Peyer's patch (tissue), 4 donors: ENCODE measurements around the gene GLTPD2. TPM values are rescaled to one million over a fixed set of nuclear protein-coding genes. Genes with fewer than 3 reads are reported as not detected.

Experiments
- DNase-seq, 3 donors: peaks; one replicate each; pipeline ENCODE4 v3.0.0-alpha.2; 2017 to 2019
- H3K27ac ChIP-seq, 4 donors: fragments of 200-600 bp; sonication (generic); one replicate each; pipeline ENCODE4 v1.5.1; 2016 to 2019
- H3K27me3 ChIP-seq, 2 donors: fragments of 200-600 bp; sonication (generic); one replicate each; pipeline ENCODE4 v1.5.1; 2019
- H3K36me3 ChIP-seq, 3 donors: fragments of 200-600 bp; sonication (generic); one replicate each; pipeline ENCODE4 v1.5.1; 2016 to 2019
- H3K4me1 ChIP-seq, 4 donors: fragments of 200-600 bp; sonication (generic); one replicate each; pipeline ENCODE4 v1.5.1; 2016 to 2019
- H3K4me3 ChIP-seq, 4 donors: fragments of 200-600 bp; sonication (generic); 1 replicate in 3 of 4; 2 replicates in 1 of 4; pipeline ENCODE4 v1.5.1; 2016 to 2019; ENCODE audit warnings: mild to moderate bottlenecking in 1 of 4
- H3K9me3 ChIP-seq, 4 donors: fragments of 200-600 bp; sonication (generic); one replicate each; pipeline ENCODE4 v1.5.1; 2016 to 2019; ENCODE audit warnings: mild to moderate bottlenecking in 1 of 4
- CTCF ChIP-seq, 6 experiments: fragments of 450-650 bp in 4 of 6; fragments of 200-600 bp in 2 of 6; sonication (generic) in 1 of 6; IDR thresholded peaks; one replicate each; pipeline ENCODE4 v1.5.1; 2017 to 2019; ENCODE audit warnings: antibody characterized with exemption in 6 of 6, mild to moderate bottlenecking in 3 of 6, moderate library complexity in 1 of 6
- POLR2A ChIP-seq, 2 donors: fragments of 450-650 bp; IDR thresholded peaks; one replicate each; pipeline ENCODE4 v1.5.1; 2017; ENCODE audit warnings: antibody characterized with exemption in 2 of 2, mild to moderate bottlenecking in 2 of 2, moderate library complexity in 2 of 2
- total RNA-seq, 4 donors: library from RNA; depleted of rRNA; stranded (reverse); fragments of >200 nt; gene quantifications; one replicate each; pipeline ENCODE4 v1.1.0, GENCODE V29; 2016

The GLTPD2 gene
- total RNA-seq, 4 donors from 2014 or later = 5.4 to 28.2 (median 23.6) TPM; not detected in 1

GRCh38 chr17:4748686-4749085, 40.1 kb upstream of the GLTPD2 start:
- no peak overlapping the region for H3K27ac ChIP-seq
- DNase-seq = no peak
- peaks cover 0 to 3% of the 10 kb centered on the region in 2 donors for H3K27me3 ChIP-seq
- no peak overlapping the region for H3K4me3 ChIP-seq
- no peaks in the 10 kb centered on the region for H3K9me3 ChIP-seq
- H3K36me3 ChIP-seq = no peaks in the 10 kb centered on the region
- no peak for TF ChIP-seq POLR2A (IDR thresholded peaks at IDR 0.05)
- no peak for TF ChIP-seq CTCF (IDR thresholded peaks at IDR 0.05)
- peaks cover 0 to 9% (median 0%) of the 10 kb centered on the region in 4 donors for H3K4me1 ChIP-seq

DNA sequence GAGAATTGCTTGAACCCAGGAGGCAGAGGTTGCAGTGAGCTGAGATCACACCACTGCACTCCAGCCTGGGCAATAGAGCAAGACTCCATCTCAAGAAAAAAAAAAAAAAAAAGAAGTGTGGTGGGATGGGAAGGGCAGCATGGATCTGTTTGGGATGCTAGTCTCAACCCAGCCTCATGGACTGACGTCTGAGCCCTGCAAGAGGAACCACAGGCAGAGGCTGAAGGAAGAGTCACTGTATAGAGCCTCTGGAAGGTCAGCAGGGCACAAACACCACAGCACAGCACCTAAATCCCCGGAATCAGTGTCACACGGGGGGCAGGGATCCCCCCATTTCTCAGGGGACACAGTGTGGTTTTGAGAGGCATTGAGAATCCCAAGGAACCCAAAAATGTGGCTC, 38.2 kb upstream of the GLTPD2 start:
- DNase-seq = no peak
- TF ChIP-seq CTCF (IDR thresholded peaks at IDR 0.05) (no peak), POLR2A (IDR thresholded peaks at IDR 0.05) (no peak)
- Histone ChIP-seq H3K27ac (no peak overlapping the region), H3K27me3 (peaks cover 0 to 2% of the 10 kb centered on the region in 2 donors), H3K9me3 (no peaks in the 10 kb centered on the region), H3K4me3 (no peak overlapping the region), H3K36me3 (no peaks in the 10 kb centered on the region), H3K4me1 (peaks cover 0 to 2% (median 0%) of the 10 kb centered on the region in 4 donors)

- no peaks in the 10 kb centered on the region for H3K4me1 ChIP-seq
- no peaks in the 10 kb centered on the region for H3K27me3 ChIP-seq
- H3K4me3 ChIP-seq = no peak overlapping the region
- H3K9me3 ChIP-seq = no peaks in the 10 kb centered on the region
- no peak for DNase-seq
- no peaks in the 10 kb centered on the region for H3K36me3 ChIP-seq
- H3K27ac ChIP-seq = no peak overlapping the region
- TF ChIP-seq POLR2A (IDR thresholded peaks at IDR 0.05) = no peak
- no peak for TF ChIP-seq CTCF (IDR thresholded peaks at IDR 0.05)
These were observed 36.8 kb upstream of the GLTPD2 start for GRCh38 chr17:4751932-4752331.

- no peaks in the 10 kb centered on the region for H3K4me1 ChIP-seq
- no peak for TF ChIP-seq CTCF (IDR thresholded peaks at IDR 0.05)
- no peaks in the 10 kb centered on the region for H3K36me3 ChIP-seq
- no peak for DNase-seq
- no peak overlapping the region for H3K4me3 ChIP-seq
- no peak overlapping the region for H3K27ac ChIP-seq
- no peaks in the 10 kb centered on the region for H3K27me3 ChIP-seq
- H3K9me3 ChIP-seq = no peaks in the 10 kb centered on the region
These were observed 35.4 kb upstream of the GLTPD2 start for GRCh38 chr17:4753392-4753791.

GRCh38 chr17:4759776-4760236, 29.0 kb upstream of the GLTPD2 start:
- H3K36me3 ChIP-seq = no peaks in the 10 kb centered on the region
- peak overlapping the region in 1 of 4 donors; percentile 45 for H3K27ac ChIP-seq
- peaks cover 0 to 4% (median 0%) of the 10 kb centered on the region in 4 donors for H3K4me1 ChIP-seq
- H3K9me3 ChIP-seq = no peaks in the 10 kb centered on the region
- H3K4me3 ChIP-seq = no peak overlapping the region
- TF ChIP-seq POLR2A (IDR thresholded peaks at IDR 0.05) (no peak), CTCF (IDR thresholded peaks at IDR 0.05) (no peak)
- H3K27me3 ChIP-seq = no peaks in the 10 kb centered on the region
- peak in 1 of 3 donors; percentile 67 for DNase-seq

GRCh38 chr17:4764595-4764994, 24.2 kb upstream of the GLTPD2 start:
- Histone ChIP-seq H3K4me1 (peaks cover 0 to 4% (median 0%) of the 10 kb centered on the region in 4 donors), H3K36me3 (no peaks in the 10 kb centered on the region), H3K27me3 (no peaks in the 10 kb centered on the region), H3K4me3 (no peak overlapping the region), H3K9me3 (no peaks in the 10 kb centered on the region), H3K27ac (peak overlapping the region in 2 of 4 donors; percentile 31 to 34)
- no peak for DNase-seq
- TF ChIP-seq POLR2A (IDR thresholded peaks at IDR 0.05) = no peak
- TF ChIP-seq CTCF (IDR thresholded peaks at IDR 0.05) = no peak
